Amygdala (tissue), 56 donors: Measurements from ENCODE around the gene HEMK1.
A peak's percentile ranks its signal among the peaks of the same experiment; 100 is the strongest.

Experiments
- DNase-seq, 56 donors: peaks; one replicate each; lab custom pipeline; 2025; lab: John Stamatoyannopoulos, UW

HEMK1 gene

DNA sequence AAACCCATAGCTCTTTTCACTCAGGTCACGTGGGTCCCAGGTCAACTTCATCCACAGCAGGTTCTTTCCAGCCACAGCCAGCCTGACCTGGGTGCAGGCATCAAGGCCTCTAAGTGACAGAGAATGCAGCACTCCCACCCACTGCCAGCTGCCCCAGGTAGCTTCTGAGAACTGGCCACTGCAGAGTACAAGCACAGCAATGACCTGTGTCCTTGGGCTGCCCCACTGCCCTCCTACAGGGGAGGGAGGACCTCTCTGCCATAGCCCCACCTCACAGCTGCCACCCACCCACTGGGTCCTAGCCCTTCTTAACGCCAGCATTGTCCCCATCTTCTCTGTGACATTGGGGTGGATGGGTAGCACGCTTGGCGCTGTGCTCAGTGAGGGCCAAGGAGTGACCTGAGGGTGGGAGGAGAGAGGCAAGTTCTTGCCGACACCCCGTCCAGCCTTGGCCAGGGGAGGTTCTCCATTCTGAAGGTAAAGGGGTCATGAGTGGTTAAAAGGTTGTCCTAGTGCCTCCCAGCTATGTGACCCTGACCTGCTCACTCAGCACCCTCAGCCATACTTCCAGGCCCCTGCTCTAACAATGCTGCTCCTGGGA lies 29.9 kb downstream of the HEMK1 start:
- DNase-seq, result no peak

DNA sequence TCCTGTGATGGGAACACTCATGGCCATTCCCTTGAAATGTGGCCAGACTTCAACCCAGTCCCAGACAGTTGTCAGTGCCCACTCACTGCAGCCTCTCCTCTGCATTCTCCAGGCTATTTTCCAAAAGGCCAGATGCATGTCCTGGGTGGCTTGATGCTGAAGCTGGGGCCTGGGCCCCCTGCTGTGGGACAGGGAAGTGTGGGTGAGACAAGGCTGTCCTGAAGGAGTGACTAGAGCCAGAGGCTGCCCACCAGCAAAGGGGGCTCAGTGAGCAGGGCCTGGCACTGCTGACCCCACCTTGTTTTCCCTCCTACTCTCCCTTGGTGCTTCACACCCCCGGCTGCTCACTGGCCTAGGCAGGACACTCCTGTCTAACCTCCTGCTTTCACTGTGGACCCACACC lies 30.4 kb downstream of the HEMK1 start:
- DNase-seq, result no peak

DNA sequence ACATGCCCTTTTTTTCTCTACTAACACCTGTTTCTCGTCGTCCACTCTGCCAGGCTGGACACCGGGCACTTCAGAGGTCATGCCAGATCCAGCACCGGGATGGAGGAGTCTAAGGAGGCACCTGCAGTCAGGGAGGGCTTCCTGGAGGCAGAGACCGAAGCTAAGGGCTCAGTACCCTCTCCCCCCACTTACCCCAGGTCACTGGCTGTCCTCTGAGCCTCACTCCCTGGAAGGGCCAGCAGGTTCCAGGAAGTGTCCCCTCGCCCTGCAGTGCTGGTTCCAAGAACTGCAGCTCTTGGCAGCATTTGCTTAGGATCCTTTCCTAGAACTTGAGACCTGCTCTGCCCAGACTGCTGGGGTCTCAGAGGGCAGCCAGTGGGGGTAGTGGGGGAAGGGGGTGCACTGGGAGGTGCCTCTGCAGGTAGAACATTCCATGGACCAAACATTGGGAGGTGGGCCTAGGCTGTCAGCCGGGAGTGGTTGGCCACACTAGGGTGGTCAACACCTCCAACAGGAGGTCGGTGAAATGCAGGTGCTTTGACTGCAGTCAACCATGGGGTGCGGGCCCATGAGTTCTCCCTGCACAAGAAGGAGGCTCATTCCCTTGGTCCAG lies 30.9 kb downstream of the HEMK1 start:
- DNase-seq, result no peak

DNA sequence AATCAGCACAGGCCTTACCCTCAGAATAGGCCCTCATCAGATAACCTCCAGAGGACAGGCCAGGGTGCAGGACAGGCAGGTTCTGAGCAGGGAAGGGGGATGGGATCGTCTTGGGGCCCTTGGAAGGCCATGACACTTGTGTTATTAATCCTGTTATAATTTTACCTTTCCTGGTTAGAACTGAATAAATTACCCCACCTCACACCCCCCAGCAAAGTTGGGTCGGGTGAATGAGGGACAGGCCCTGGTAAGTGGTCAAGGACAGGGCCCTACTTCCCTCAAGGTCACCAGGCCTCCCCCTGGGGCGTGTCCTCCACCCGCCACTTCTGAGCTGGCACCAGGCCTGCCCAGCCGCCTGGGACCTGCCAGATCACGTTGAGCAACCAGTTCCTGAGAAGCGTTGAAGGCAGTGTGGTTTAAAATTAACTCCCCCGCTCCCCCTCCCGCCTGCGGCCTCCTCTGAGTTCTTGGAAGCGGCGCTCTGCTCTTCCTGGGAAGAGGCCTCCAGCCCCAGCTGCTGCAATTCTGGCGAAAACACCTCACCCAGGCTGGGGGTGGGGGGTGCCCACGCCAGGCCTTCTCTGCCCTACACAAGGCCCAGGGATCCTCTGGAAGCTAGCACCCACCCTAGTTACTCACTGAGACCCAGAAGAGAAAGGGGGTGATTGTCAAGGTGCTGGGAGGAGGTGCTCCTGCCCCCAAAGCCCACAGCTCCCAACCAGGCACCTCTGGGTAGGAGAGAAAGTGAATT lies 31.7 kb downstream of the HEMK1 start:
- DNase-seq, result peak in 52 of 56 donors; percentile 9 to 84 (median 68)

DNA sequence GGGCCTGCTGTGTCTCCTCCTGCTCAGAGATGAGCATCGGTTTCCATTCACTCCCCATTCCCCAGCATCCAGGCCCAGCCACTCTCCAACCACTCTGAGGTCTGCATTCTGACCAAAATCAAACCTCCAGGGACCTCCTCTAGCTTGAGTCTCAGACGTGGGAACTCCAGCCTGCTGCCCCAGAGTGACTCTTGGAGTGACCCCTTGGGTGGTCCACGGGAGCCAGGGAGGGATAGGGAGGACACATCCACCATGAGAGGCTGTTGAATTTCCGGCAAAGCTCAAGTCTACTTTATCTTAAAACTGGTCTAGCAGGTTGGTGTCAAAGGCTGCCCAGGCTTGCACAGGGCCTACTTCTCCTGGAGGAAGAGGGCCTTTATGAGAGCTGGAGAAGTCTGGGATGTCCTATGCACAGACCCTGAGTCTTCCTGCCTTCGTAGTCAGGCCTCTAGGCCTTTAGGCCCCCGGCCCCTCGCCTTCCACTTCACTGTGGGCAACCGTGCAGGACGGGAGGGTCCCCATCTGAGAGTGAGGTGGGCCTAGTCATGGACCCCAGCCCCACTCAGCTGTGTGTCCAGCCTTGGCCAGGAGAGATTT lies 33.4 kb downstream of the HEMK1 start:
- DNase-seq, result no peak

DNA sequence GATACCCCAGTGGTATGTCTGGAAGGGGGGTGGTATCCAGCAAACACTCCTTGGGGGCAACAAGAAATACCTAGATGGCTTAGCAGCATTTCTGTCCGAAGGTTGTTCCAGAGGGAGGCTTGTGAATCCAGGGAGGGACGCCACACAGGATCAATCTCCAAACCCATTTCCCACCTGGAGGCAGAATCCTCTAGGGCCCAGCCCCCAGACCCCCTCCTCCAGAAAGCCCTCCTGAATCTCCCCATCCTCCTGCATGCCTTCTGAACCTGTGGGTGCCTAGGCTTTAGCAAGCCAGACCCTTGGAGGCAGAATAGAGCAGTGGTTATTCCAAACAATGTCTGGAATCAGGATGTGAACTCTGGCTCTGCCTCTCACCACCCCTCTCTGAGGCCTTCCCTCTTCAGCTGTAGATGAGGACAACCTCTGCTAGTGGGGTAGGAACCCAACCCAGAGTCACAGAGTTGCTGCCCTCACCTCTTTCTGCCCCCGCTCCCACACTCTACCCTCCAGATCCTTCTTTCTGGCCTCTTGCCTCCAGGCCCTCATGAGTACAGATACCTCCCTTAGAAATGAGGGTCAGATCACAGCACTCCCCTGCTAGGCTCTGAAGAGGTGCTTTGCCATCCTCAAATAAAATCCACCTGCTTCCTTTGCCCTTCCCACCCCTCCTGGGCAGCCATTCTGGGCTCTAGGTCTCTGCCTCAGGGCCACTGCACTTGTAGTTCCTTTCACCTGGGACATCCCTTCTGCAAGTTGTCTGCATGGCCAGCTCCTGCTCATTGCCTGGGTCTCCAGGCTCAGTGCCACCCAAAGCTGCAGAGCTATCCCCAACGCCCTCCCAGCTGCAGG lies 34.2 kb downstream of the HEMK1 start:
- no peak for DNase-seq

DNA sequence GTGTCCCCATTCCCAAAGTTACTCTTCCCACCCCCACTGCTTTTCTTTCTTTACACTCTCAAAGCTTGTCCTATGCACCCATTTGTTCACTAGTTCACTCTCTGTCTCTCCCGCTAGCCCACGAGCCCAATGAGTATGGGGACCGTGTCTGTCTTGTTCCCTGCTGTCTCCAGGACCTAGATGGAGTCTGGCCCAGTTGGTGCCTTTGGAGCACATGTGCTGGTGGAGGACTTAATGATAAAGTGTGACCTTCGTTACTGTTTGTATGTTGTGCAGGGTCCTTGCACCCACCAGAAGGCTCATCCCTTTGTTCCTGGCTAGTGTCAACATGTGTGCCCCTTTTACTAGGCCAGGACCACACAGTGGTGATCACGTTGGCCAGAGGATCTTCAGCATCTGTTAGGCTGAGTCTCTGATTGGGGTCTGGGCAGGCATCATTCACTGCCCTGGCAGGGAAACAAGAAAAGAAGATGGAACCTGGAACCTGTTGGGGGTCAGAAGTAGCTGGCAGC lies 34.8 kb downstream of the HEMK1 start:
- DNase-seq, result no peak

DNA sequence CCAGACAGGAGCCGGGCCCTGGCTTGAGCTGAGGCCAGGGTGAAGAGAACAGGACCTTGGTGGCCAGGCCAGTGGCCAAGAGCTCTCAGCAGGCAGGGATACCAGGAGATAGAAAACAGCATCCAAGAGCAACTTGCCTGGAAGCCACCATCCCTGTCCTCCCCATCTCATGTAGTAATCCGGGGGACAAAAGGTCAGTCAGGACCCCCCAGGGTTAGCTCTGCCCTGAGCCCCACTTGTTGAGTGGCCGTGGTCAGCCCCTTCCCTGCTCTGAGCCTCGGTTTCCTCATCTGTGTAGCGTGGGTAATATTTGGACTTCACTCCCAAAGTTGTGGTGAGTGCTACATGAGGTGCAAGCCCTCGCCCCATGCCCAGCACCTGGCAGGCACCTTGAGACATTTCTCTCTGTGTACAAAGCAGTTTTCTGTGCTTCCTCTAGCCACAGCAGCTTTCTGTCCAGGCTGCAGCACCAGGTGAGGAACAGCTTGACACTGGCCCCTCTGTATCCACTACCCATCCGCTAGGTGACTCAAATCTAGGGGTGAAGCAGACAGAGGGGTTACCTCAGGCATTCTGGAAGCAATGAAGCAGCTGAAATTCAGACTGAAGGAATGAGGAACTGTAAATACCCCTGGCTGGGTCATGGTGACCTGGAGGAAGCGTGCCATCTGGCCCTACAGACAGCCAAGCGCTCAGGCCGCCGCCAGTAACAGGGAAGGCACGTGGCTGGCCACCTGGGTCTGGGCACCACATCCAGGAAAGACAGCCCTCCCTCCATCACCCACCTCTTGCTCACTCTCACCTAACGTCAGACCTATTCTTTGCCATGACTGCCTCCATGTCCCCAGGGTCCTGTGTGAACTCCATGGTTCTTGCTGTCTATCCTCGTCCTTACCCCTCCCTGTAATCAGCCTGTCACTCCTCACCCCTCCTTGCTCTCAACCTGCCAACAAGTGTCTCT lies 35.6 kb downstream of the HEMK1 start:
- peak in 1 of 56 donors; percentile 9 for DNase-seq

DNA sequence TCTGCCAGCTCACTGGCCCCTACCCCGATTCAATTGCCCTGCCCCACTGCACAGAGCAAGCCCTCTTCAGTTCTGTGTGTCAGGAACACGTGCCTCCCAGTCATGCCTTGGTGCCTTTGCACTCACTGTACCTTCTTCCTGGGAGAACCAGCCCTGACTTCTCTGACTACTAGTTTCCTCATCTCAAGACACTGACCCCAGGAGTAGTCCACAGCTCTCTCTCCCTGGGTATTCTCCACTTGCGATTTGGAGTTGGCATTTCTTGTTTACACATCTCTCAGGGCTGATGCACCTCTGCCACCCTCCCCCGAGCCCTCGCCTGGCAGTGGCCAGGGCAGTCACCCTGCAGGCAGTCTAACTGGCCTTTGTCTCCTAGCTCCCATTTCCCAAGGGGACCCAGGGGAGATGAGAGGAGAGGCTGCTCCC lies 36.6 kb downstream of the HEMK1 start:
- DNase-seq, result no peak

DNA sequence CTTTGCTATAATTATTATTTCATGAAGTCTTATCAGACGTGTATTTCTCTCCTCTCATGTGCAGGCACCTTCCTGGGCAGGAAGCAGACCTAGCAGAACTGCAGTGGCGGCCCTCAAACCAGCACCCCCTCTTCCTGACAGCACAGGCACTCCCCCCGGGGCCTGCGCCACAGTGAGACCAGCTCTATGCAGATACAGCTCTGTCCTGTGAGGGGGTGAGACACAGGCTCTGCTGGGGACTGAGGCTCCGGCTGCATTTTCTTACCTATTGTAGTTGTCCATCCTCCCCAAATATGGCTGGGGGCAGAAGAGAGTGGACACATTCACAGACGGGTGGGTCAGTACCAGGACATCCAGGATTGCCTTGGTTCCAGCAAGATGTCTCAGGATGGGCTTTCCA lies 37.3 kb downstream of the HEMK1 start:
- DNase-seq, result no peak

DNA sequence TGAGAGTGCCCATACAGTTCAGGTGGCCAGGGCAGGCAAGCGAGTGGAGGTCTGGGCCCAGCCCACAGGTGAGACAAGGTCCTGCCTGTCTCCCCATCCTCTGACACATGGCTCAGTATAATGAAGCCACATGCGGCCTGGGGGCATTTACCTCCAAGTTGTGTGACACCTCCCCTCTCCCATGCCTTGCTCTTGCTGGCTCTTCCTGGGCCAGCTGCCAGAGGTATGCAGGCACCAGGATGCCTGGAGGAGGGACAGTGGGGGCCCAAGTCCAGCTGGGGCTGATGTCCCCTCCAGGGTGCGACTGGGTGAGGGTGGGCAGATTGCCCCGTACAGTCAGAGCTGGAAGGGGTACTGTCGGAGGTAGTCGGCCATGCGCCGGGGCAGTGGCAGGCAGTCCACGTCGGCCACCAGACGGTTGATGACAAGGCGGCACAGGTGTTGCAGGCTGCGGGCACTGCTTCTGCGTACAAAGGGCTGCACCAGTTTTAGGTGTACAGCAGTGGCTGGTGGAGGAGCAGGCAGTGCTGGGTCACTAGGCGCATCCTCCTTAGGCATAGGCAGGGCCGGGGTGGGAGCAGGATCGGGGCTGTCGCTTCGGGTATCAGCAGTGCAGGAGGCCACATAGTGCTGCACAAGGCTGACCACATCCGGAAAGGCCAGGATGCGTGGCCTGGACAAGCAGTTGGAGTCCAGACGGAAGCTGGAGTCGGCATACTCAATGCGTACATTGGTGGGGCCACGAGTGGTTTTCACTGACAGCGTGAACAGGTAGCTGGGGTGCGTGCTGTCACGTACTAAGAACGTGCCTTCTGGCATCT lies 38.2 kb downstream of the HEMK1 start:
- no peak for DNase-seq

DNA sequence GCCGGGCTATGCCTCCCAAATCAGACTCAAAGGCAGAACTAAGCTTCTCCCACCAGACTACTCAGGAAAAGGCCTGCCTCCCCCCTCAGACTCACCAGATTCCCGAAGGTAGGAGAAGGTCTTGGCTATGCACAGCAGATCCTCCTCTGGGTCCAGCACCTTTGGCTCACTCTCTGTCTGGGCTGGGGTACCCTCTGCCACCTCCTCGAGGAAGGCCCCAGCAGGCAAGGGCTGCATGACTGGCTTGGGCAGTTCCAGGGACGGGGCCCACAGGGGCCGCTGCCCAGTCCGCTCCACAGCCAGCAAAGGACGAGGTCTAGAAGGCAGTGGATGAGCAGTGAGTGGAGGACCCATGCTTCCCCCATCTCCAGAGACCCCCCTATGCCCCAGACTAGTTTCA lies 39.0 kb downstream of the HEMK1 start:
- no peak for DNase-seq

DNA sequence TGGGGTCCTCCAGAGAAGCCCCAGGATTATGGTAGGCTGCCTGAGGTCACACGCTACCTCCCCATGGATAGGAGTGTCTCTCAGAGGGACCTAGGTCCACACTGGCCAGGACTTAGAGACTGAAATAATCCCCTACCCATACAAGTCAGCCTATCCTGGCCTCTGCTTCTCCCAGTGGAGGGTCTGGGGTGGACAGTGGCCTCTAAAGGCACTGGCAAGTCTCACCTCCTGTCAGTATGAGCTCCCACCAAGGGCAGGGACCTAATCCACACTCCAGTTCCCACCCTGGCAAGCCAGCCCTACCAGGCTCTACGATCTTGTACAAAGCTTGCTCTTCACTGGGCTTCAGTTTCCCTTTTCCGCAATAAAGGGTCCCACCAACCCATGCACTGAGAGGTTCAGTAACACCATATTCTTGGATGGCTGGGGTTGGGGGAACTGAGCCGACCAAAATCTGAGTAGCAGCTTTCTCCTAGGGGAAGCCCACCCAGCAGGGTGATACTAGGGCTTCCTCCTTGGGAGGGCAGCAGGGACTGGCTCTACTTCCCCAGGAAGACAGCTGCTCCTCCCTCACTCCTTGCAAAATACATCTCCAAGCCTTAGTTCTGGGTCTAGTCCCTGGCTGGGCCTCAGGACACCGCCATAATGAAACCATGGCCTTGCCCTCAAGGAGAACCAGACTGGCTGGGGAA lies 39.9 kb downstream of the HEMK1 start:
- no peak for DNase-seq

DNA sequence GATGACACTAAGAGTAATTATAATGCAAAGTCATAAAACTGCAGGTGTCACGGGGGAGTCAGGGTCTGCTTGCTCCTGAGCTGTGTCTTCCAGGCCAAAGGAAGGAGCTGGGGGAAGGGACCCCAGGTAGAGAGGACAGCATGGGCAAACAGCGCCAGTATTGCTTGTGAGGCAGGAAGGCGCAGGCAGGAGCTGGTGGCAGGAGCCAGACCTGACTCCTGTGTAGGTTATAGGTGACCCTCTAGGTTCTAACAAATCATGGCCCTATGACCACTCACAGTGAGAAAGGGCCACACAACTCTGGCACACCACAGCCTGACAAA lies 40.4 kb downstream of the HEMK1 start:
- DNase-seq, result no peak

DNA sequence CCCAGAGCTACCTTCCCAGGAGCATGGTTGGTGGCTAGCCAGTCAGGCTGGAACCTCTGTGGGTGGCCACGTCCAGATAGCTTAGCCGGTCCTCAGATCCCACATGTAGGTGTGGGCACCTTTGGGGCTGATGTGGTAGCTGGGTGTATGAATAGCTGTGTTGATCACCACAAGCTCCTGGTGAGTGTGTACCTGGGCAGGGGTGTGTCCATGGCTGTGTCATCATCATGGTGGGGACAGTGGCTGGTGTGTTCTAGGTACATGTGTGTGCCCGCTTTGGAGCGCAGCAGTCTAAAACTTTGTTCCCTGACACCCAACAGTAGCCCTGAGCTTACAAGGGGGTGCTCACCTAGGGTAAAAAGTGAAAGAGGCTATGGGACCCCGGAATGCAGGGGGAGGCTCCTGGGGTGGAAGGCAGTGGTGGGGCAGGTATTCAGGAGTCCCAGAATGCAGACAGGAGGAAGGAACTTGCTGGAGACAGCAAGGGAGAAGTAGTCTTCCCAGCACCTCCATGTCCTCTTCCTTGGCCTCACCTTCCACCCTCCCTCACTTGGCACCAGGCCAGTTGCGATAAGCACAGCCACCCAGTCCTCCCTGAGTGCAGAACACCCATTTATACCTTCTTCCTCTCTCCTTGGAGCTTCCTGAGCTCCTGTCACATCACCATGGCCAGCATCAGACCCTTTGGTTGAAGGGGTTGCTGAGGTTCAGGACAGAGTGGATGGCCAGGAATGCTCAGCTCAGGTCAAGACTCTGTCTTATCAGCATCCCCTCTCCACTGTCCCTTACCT lies 41.1 kb downstream of the HEMK1 start:
- DNase-seq, result no peak

DNA sequence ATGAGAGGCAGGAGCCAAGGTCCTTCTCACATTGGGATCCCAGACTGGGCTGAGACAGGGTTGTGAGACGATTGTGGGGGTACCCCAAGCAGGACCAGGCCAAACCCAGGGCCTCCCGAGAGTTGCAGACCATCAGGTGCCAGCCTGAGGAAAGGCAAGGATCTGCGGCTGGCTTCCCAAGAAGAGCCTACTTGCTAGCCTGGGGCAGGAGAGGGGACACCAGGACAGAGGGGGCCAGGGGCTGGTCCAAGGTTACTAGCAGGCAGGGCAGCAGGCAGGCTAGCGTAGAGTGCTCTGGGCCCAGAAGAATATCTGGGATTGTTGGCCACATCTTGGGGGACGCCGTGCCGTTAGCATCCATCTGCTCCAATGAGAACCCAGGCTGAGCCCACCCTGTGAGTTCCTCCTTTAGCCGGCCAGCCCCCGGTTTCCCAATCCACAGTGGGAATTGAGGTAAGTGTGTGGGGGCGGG lies 41.7 kb downstream of the HEMK1 start:
- no peak for DNase-seq
